GM12892 (cell line): ENCODE data around the gene SYTL5.

Source experiments
- DNase-seq: peaks from one replicate; pipeline ENCODE4 v3.0.0; 2011; ENCODE audit not compliant: insufficient read length
- FAIRE-seq: peaks from 2 replicates; lab custom pipeline; 2011; peaks lifted over from hg19 to GRCh38; lab: Jason Lieb, UNC
- POLR2A ChIP-seq: IDR thresholded peaks from 2 replicates; pipeline ENCODE4 v1.6.1; 2011; ENCODE audit warnings: low read depth, low read length, control low read depth
- POLR2AphosphoS5 ChIP-seq: IDR thresholded peaks from 2 replicates; pipeline ENCODE4 v1.6.1; 2011; ENCODE audit warnings: low read depth, low read length, control low read depth
- TAF1 ChIP-seq: IDR thresholded peaks from 2 replicates; pipeline ENCODE4 v1.6.1; 2011; ENCODE audit warnings: low read depth, mild to moderate bottlenecking, control low read depth, low read length, borderline replicate concordance

The SYTL5 gene

GRCh38 chrX:37993837-37994619 lies 12.3 kb upstream of the SYTL5 start:
- no peak for TF ChIP-seq POLR2AphosphoS5
- FAIRE-seq (no peak), DNase-seq (no peak)

GRCh38 chrX:37995428-37995827 lies 10.9 kb upstream of the SYTL5 start:
- DNase-seq (no peak), FAIRE-seq (no peak)
- TF ChIP-seq POLR2AphosphoS5 (no peak), TAF1 (no peak), POLR2A (no peak)

- no peak for TF ChIP-seq POLR2A
- no peak for TF ChIP-seq POLR2AphosphoS5
- no peak for TF ChIP-seq TAF1
- FAIRE-seq, result no peak
Measured at GRCh38 chrX:37997096-37997495, 9.3 kb upstream of the SYTL5 start.

GRCh38 chrX:37998586-37999262 lies 7.6 kb upstream of the SYTL5 start:
- FAIRE-seq (no peak), DNase-seq (no peak)
- TF ChIP-seq TAF1, result no peak
- TF ChIP-seq POLR2A, result no peak
- no peak for TF ChIP-seq POLR2AphosphoS5

More at GRCh38 chrX:37997096-37997495, 9.3 kb upstream of the SYTL5 start:
- DNase-seq, result no peak

GRCh38 chrX:38000706-38001105 lies 5.6 kb upstream of the SYTL5 start:
- no peak for TF ChIP-seq TAF1
- TF ChIP-seq POLR2A, result no peak
- no peak for TF ChIP-seq POLR2AphosphoS5
- FAIRE-seq (no peak), DNase-seq (no peak)

GRCh38 chrX:38004046-38004445 lies 2.3 kb upstream of the SYTL5 start:
- no peak for TF ChIP-seq TAF1
- TF ChIP-seq POLR2A, result no peak
- no peak for TF ChIP-seq POLR2AphosphoS5
- no peak for DNase-seq
- no peak for FAIRE-seq

GRCh38 chrX:38006778-38007177 lies 425 bp downstream of the SYTL5 start:
- DNase-seq, result no peak
- TF ChIP-seq POLR2A, result no peak
- TF ChIP-seq TAF1, result no peak
- no peak for TF ChIP-seq POLR2AphosphoS5
- no peak for FAIRE-seq

GRCh38 chrX:38008658-38009057 lies 2.3 kb downstream of the SYTL5 start:
- FAIRE-seq (no peak), DNase-seq (no peak)
- TF ChIP-seq TAF1 (no peak), POLR2AphosphoS5 (no peak), POLR2A (no peak)

- TF ChIP-seq TAF1, result no peak
- TF ChIP-seq POLR2A, result no peak
- no peak for TF ChIP-seq POLR2AphosphoS5
- DNase-seq (no peak), FAIRE-seq (no peak)
Measured at GRCh38 chrX:38009641-38010040, 3.3 kb downstream of the SYTL5 start.

GRCh38 chrX:38018766-38019425 lies 12.5 kb downstream of the SYTL5 start:
- FAIRE-seq (peak; percentile 14), DNase-seq (no peak)
- TF ChIP-seq POLR2A, result no peak
- TF ChIP-seq TAF1, result no peak
- TF ChIP-seq POLR2AphosphoS5, result no peak

GRCh38 chrX:38028300-38028699 lies 21.9 kb downstream of the SYTL5 start:
- FAIRE-seq (no peak), DNase-seq (no peak)
- no peak for TF ChIP-seq POLR2A
- TF ChIP-seq TAF1, result no peak
- no peak for TF ChIP-seq POLR2AphosphoS5

GRCh38 chrX:38036466-38036865 lies 30.1 kb downstream of the SYTL5 start:
- FAIRE-seq, result no peak
- TF ChIP-seq TAF1 (no peak), POLR2AphosphoS5 (no peak), POLR2A (no peak)

More at GRCh38 chrX:38036466-38036865, 30.1 kb downstream of the SYTL5 start:
- no peak for DNase-seq
